Thoracic aorta (tissue), 2 donors: Measurements from ENCODE around the gene MUC5B. TPM values are rescaled to one million over a fixed set of nuclear protein-coding genes. Genes with fewer than 3 reads are reported as not detected.

Experiments used
- ATAC-seq: fragments of 150-250 bp; one replicate; pipeline ENCODE4 v1.8.0; 2017; ENCODE audit warnings: low read depth; ENCODE audit not compliant: insufficient number of reproducible peaks, low FRiP score
- DNase-seq: peaks from one replicate; pipeline ENCODE4 v3.0.0-alpha.2; 2020; ENCODE audit warnings: low spot score
- H3K27ac ChIP-seq, 2 donors: fragments of 200-600 bp; sonication (generic); 1 replicate in 1 of 2; 2 replicates in 1 of 2; pipeline ENCODE4 v1.5.1; 2016; ENCODE audit warnings: mild to moderate bottlenecking in 2 of 2, moderate library complexity in 2 of 2
- H3K27me3 ChIP-seq: fragments of 200-600 bp; sonication (generic); replicated peaks from 2 replicates; pipeline ENCODE4 v1.6.0; 2016; ENCODE audit warnings: mild to moderate bottlenecking; ENCODE audit not compliant: insufficient read depth
- H3K36me3 ChIP-seq: fragments of 200-600 bp; sonication (generic); one replicate; pipeline ENCODE4 v1.5.1; 2016
- H3K4me1 ChIP-seq, 2 donors: fragments of 200-600 bp; sonication (generic); 1 replicate in 1 of 2; 2 replicates in 1 of 2; pipeline versions ENCODE4 v1.5.1 to v1.6.0; 2016; ENCODE audit warnings: low read depth in 2 of 2, mild to moderate bottlenecking in 1 of 2; ENCODE audit not compliant: control insufficient read depth in 1 of 2
- H3K4me3 ChIP-seq: fragments of 200-600 bp; sonication (generic); 2 replicates; pipeline ENCODE4 v1.5.1; 2016; ENCODE audit warnings: mild to moderate bottlenecking
- H3K9me3 ChIP-seq: fragments of 200-600 bp; sonication (generic); 2 replicates; pipeline ENCODE4 v1.5.1; 2016
- total RNA-seq, 2 donors: library from RNA; depleted of rRNA; stranded (reverse); fragments of >200 nt; gene quantifications; one replicate each; pipeline versions ENCODE4 v1.1.0 to v1.2.3, GENCODE V29; 2016
- TF ChIP-seq, protein P1 (sequence below): fragments of 200-600 bp; sonication (generic); IDR thresholded peaks from one replicate; pipeline ENCODE4 v1.5.1; 2019; ENCODE audit warnings: antibody characterized with exemption

The MUC5B gene
- total RNA-seq, 2 donors from 2014 or later: not detected

DNA sequence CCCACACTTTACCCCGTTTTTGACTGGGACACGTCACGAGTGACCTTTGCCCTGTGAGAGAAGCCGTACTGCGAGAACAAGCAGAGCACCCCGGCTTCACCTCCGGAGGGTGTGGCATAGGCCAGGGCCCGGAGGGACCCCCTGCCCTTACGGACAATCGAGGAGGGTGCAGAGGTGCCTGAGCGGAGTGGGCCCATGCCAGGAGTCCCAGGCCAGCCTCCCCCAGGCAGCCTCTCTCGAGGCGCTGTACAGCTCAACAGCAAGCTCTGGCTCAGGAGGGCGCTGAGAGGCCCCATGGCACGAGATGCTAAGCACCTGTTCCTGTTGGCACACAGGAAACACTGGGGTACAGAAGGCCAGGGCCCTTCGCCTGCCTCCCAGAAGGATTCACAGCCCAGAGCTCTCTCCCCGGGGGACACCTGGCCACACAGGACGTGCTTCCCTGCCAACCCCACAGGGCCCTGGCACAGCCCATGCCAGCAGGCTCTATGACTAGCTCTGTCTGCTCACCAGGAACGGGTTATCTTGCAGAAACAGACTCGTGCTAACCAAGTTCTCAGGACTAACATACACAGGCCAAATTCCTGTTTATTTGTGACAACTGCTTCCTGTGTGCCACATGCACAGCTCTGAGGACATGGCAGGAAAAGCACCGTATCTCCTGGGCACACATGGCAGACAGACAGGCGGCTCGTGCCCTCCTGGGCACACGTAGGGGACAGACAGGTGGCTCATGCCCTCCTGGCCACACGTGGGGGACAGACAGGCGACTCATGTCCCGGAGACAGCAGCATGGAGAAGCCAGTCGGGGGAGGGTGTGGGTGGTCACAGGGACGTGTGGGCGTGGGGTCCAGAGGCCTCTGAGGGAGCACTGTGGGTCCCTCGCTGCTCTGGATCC is 75.0 kb downstream of the MUC5B start:
- H3K27ac ChIP-seq: no peak overlapping the region
- no peaks in the 10 kb centered on the region for H3K9me3 ChIP-seq
- peaks cover 9 to 35% of the 10 kb centered on the region in 2 donors for H3K4me1 ChIP-seq
- no peak overlapping the region for H3K4me3 ChIP-seq
- H3K36me3 ChIP-seq: peaks cover 29% of the 10 kb centered on the region
- H3K27me3 ChIP-seq: no peaks in the 10 kb centered on the region
- DNase-seq: no peak
- TF ChIP-seq, protein P1, sequence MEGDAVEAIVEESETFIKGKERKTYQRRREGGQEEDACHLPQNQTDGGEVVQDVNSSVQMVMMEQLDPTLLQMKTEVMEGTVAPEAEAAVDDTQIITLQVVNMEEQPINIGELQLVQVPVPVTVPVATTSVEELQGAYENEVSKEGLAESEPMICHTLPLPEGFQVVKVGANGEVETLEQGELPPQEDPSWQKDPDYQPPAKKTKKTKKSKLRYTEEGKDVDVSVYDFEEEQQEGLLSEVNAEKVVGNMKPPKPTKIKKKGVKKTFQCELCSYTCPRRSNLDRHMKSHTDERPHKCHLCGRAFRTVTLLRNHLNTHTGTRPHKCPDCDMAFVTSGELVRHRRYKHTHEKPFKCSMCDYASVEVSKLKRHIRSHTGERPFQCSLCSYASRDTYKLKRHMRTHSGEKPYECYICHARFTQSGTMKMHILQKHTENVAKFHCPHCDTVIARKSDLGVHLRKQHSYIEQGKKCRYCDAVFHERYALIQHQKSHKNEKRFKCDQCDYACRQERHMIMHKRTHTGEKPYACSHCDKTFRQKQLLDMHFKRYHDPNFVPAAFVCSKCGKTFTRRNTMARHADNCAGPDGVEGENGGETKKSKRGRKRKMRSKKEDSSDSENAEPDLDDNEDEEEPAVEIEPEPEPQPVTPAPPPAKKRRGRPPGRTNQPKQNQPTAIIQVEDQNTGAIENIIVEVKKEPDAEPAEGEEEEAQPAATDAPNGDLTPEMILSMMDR: no peak
- no peak for ATAC-seq

DNA sequence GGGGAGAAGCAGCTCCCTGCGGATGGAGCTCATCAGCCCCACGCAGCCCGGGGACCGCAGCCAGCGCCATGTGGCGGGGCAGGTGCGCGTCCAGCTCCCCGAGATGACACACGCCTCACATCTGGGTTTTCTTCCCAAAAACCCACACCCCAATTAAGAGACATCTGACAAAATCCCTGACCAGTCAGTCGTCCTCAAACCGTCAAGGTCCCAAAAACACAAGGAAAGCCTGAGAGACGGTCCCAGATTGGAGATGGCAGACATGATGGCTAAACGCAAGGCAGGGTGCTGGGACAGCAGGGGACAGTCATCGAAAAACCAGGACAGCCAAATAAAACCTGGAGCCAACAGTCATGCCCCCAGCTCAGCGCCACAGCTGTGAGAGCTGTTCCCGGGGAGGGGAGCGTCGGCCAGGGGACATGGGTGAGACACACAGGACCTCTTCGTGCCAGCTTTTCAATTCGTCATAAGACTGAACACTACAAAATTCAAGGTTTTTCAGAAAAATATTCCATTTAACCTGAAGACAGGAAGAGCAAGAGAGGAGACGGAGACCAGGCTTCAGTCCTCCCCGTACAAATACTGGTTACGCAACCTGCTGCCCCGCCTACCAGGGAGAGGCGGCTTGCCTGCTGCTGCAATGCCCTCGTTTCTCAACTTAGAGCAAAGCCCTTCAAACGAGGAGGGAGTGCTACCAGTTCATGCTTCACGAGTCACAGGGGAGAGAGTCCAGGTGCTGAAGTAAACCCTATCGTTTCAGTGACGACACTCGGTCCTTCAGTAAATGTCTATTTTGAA is 76.0 kb downstream of the MUC5B start:
- DNase-seq (no peak), ATAC-seq (no peak)
- peaks cover 19% of the 10 kb centered on the region for H3K36me3 ChIP-seq
- no peak overlapping the region for H3K4me3 ChIP-seq
- no peak overlapping the region for H3K27ac ChIP-seq
- TF ChIP-seq, protein P1: no peak
- no peaks in the 10 kb centered on the region for H3K27me3 ChIP-seq
- H3K4me1 ChIP-seq: peaks cover 13 to 45% of the 10 kb centered on the region in 2 donors
- no peaks in the 10 kb centered on the region for H3K9me3 ChIP-seq

DNA sequence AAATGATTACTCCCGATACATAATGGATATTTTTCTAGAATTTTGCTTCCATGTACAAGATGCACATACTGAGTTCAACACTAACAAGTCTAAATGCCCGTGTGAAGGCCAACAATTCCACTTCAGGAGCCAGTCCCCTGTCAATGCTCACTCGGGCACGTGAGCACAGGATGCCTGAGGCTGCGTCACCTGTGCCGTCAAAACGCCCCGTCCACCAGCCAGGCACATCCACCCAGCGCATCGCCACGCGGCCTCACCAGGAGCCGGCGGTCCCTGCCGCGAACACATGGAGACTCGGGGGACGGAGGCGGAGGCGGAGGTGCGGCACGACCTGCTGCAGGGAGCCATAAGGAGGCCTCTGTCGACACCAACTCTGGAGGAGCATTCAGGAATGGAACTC is 76.8 kb downstream of the MUC5B start:
- Histone ChIP-seq H3K9me3 (no peaks in the 10 kb centered on the region), H3K4me3 (no peak overlapping the region), H3K27ac (no peak overlapping the region), H3K27me3 (no peaks in the 10 kb centered on the region), H3K4me1 (peaks cover 18 to 52% of the 10 kb centered on the region in 2 donors), H3K36me3 (peaks cover 19% of the 10 kb centered on the region)
- DNase-seq (no peak), ATAC-seq (no peak)
- TF ChIP-seq, protein P1: no peak

DNA sequence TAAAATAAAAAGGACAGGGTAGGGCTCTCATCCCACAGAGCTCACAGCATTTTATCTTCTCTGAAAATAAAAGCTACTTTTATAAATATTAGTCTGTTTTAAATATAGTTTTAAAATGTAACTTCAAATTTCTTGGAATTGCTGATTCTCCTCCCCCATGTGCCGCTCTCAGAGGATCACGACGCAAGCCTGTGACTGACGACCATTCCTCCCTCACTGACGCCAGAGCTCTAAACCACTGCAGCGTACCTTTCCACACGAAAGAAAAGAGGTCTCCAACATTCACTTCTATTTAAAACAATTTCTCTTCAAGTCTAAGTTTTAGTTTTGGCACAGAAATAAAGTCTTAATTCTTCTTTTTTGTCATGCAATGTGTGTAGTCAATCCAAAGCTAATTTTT is 77.3 kb downstream of the MUC5B start:
- Histone ChIP-seq H3K27ac (no peak overlapping the region), H3K4me3 (no peak overlapping the region)

More for the DNA sequence above, 77.3 kb downstream of the MUC5B start:
- TF ChIP-seq, protein P1: no peak
- DNase-seq: no peak
- H3K9me3 ChIP-seq: no peaks in the 10 kb centered on the region
- peaks cover 16% of the 10 kb centered on the region for H3K36me3 ChIP-seq
- ATAC-seq: no peak
- H3K4me1 ChIP-seq: peaks cover 18 to 57% of the 10 kb centered on the region in 2 donors
- H3K27me3 ChIP-seq: no peaks in the 10 kb centered on the region
